Kidney tubule cell (primary cell): ENCODE data around the gene RHO.

Experiments
- DNase-seq: peaks from one replicate; pipeline ENCODE4 v3.0.0-alpha.2; 2018; ENCODE audit warnings: low spot score

RHO gene

GRCh38 chr3:129560269-129560787, 31.9 kb downstream of the RHO start:
- DNase-seq, result no peak

GRCh38 chr3:129560911-129561594, 32.6 kb downstream of the RHO start:
- no peak for DNase-seq

DNA sequence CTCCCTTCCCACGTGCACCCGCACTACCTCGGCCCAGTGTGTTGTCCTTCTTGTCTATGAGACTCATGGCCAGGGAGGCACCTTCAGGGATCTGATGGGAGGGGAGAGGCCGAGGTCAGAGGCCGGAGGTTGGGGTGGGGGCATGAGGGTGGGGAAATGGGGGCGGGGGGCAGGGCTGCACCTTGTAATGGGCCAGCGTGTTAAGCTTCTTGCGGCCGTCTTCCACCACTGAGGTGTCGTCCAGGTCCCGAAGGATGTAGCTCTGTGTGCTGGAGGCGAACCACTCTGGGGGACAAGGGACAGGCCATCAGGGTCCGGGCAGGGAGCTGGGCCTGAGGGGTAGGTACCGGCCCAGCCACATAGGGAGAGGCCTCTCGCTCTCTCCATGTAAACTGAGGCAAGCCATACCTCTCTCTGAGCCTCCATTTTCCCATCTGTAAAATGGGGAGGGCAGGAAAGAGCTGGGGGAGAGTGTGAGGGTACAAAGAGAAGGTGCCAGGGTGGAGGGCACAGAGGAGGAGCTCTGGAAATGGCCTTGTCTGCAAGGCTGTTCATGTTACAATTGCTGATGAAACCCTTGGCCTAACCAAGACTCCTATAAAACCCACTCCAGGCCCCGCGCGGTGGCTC, 33.3 kb downstream of the RHO start:
- DNase-seq, result no peak

- DNase-seq, result no peak
These were observed 34.4 kb downstream of the RHO start for GRCh38 chr3:129562803-129563202.

GRCh38 chr3:129563332-129563731, 34.9 kb downstream of the RHO start:
- DNase-seq, result no peak

DNA sequence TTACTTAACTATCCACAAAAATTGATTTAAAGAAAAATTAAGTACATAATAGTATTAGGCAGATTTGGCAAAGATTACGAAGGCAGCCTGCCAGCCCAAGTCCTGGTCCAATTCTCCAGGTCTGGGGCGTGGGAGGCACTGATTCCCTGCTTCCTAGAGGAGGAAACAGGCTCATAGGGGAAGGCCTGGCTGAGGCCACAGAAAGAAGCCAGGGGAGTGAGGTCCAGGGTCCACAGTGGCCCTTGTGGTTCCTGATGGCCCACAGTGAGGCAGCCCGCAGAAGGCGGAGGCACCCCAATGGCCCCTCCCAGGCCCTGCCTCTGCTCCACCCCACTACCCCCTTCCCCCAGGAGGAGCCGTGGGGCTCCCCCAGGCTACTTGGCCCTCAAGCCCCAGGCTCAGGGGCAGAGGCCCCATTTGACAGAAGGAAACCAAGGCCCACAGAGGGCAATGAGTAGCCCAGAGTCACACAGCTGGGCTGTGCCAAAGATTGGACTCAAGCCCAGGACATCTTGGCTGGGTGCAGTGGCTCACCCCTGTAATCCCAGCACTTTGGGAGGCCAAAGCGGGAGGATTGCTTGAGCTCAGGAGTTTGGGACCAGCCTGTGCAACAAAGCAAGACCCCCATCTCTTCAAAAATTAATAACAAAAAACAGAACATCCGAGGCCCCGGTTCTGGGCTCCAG, 35.6 kb downstream of the RHO start:
- no peak for DNase-seq

DNA sequence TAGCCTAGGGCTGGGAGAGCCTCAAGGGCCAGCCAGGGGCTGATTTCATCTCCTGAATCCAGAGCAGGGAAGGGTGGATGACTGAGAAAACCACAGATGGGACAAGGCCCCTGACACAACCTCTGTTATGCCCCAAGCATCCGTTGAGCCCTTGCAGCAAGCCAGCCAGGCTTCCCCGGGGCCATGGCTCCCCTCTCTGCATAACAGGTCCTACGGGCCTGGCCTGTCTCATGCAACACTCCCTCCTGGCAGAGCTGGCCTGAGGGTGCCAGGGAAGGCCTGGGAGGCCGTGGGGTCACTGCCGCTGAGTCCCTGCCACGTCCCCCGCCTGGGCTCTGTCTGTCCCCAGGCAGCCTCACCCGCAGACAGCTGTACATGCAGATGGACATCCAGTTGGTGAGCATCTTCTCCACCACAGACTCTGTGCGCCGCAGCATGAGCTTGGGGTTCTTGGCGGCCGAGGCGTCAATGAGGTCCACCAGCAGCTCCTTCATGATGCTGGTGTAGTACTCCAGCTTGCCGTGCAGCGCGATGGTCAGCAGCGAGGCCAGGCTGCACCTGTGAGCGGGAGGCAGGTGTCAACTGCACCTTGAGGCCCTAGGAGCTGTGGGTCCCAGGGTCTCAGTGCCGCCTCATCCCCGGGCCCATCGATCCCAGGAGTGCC, 36.7 kb downstream of the RHO start:
- DNase-seq, result no peak

- DNase-seq, result no peak
These were observed 37.5 kb downstream of the RHO start for GRCh38 chr3:129565902-129566301.

DNA sequence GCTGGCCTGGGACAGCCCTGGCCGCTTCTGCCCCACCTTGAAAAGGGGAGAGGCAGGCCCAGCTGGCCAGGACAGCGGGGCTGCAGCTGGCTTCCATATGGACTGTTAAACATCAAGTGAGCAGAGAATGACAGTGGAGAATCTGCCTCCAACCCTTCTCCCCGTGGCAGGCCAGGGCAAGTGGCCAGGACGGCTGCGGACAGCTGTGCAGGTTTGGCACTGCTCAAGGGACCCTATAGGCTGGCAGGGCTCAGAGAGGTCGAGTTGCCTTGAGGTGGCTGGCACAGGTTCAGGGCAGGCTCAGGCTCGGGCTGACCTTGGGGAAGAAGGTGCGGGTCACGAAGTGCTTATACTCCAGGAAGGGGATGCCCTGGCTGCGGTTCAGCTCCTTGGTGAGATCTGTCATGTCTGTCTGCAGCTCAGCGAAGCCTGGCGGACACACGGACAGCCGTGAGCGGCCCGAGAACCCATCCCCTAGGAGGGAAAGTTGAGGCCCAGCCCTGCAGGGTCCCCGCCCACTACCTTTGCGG, 38.8 kb downstream of the RHO start:
- DNase-seq, result no peak

DNA sequence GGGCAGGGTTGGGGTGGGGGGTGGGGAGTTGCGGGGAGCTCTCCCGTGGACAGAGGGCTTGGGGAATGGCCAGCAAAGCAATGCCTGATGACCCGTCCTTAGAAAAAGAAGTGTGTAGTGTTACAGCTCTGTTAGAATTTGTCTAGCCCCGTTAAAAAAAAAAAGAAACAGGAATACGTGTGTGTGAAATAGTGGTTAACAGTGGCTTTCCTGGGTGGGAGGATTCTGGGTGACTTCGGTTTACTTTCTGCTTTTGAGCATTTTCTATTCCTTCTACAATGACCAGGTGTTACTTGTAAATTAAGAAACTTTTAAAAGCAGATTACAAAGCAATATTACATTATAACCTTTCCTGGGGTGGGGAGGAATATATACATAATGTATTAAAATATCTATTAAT, 39.5 kb downstream of the RHO start:
- DNase-seq, result no peak

- no peak for DNase-seq
These were observed 41.4 kb downstream of the RHO start for GRCh38 chr3:129569856-129570255.

GRCh38 chr3:129571605-129572547, 43.4 kb downstream of the RHO start:
- DNase-seq, result no peak

DNA sequence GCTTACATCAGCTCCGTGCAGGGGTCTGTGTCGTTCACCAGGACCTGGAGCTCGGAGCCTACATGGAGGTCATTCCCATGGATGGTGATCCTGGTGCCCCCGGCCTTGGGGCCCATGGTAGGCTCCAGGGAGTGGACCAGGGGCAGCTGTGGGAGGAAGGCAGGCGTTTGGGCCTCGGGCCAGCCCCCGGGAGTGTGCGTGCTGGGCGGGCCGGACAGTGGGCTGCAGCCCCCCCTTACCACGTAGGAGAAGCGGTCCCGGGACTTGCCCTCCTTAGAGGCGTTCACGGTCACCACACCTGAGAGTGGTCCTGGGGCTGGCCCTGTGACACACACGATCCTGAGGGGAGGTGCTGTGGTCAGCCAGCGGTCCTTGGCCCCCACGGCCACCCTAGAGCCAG, 44.2 kb downstream of the RHO start:
- DNase-seq, result no peak

DNA sequence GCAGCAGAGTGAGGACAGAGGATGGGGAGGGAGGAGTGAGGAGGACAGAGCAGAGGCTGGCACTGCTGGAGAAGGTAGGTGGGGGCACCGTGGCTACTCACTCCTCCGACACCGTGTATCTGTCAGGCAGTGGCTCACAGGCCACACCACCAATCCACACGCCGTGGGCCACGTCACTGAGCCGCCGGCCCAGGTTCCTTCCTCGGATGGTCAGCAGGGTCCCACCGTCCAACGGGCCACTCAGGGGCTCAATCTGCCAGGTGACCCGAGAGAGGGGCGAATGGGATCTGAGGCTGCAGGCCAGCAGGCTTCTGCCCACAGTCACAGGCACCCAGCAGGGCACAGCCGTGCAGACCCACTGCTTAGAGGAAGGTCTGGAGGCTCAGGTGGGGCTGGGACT, 45.1 kb downstream of the RHO start:
- no peak for DNase-seq

- DNase-seq, result no peak
These were observed 45.8 kb downstream of the RHO start for GRCh38 chr3:129574206-129574605.

DNA sequence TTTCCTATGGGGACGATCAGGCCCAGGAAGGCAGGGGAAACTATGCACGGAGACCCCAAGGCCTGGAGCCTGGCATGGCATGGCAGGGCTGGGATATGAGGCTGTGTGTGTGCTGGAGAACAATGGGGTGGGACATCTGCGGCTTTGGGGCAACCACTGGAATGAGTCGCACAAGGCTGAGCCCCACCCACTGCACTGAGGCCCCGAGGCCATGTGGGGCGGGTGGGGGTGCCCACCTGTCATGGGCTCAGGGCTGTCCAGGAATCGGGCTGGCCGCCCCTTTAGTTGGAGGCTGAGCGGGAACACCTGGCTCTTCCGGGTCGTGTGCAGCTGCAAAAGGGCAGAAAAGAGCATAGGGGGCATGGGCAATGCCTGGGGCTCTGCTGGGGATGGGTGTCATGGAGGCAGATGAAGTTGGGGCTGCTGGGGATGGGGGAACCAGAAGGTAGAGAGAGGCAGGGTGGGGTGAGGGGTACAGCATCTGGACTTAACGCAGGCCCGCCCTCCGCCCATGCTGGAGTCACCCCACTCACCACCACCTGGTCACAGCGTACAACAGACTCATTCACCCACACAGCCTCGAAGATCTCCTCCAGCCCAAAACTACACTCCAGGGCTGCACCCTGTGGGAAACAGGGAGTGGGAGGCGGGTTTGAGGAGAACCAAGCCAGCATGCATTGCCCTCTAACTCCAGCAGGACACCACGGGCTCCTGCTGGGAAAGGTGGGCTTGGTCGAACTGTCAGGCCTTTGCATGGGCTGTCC, 47.0 kb downstream of the RHO start:
- DNase-seq, result no peak

DNA sequence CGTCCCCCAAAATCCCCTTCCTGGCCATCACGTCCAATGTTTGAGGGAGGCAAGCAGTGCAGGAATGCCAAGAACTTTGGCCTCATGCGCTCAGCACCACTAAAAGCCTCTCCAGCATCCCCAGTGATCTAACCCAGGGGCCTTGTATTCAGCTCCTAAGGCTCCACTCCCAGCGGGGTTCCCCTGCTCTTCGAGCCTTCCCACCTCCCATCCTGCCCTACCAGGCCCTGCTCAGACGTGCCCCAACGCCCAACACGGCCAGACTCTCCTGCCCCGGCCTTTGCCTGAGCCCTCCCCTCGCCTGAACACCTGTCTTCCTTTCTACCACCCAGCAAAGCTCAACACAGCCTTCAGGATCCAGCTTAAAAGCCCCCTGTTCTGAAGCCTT, 47.6 kb downstream of the RHO start:
- DNase-seq, result no peak

- no peak for DNase-seq
These were observed 48.3 kb downstream of the RHO start for GRCh38 chr3:129576514-129577352.

- no peak for DNase-seq
These were observed 48.9 kb downstream of the RHO start for GRCh38 chr3:129577366-129577765.
